Lung (tissue), 16 donors: ENCODE results near the gene TP53I11. TPM values are rescaled to one million over a fixed set of nuclear protein-coding genes. Genes with fewer than 3 reads are reported as not detected.

Experiments
- ATAC-seq: fragments of 200-7000 bp; cut with Tn5 transposase; one replicate; pipeline ENCODE4 v1.9.1; 2020; ENCODE audit warnings: moderate number of reproducible peaks; ENCODE audit not compliant: insufficient read depth, low FRiP score
- DNase-seq, 3 donors: peaks; one replicate each; pipeline ENCODE4 v3.0.0-alpha.2; 2013 to 2017
- H3K27ac ChIP-seq, 2 donors: one replicate each; pipeline ENCODE4 v1.5.1; 2013; ENCODE audit warnings: mild to moderate bottlenecking in 2 of 2, moderate library complexity in 2 of 2, control low read depth in 1 of 2, inconsistent platforms in 1 of 2, low read depth in 1 of 2, low read length in 1 of 2
- H3K27me3 ChIP-seq, 3 donors: one replicate each; pipeline ENCODE4 v1.5.1; 2013; ENCODE audit warnings: low read length in 2 of 3; ENCODE audit not compliant: control insufficient read depth in 3 of 3, insufficient read depth in 3 of 3
- H3K36me3 ChIP-seq, 4 donors: one replicate each; pipeline ENCODE4 v1.5.1; 2013; ENCODE audit warnings: low read length in 4 of 4, mild to moderate bottlenecking in 1 of 4, moderate library complexity in 1 of 4; ENCODE audit not compliant: control insufficient read depth in 4 of 4, insufficient read depth in 4 of 4
- H3K4me1 ChIP-seq, 5 donors: one replicate each; pipeline ENCODE4 v1.5.1; 2013; ENCODE audit warnings: low read length in 5 of 5, mild to moderate bottlenecking in 2 of 5, moderate library complexity in 1 of 5; ENCODE audit not compliant: control insufficient read depth in 5 of 5, insufficient read depth in 5 of 5
- H3K4me3 ChIP-seq: one replicate; pipeline ENCODE4 v1.5.1; 2013; ENCODE audit warnings: mild to moderate bottlenecking, control low read depth, moderate library complexity
- H3K9ac ChIP-seq, 2 donors: one replicate each; pipeline ENCODE4 v1.5.1; 2013; ENCODE audit warnings: low read length in 2 of 2, control low read depth in 1 of 2; ENCODE audit not compliant: insufficient read depth in 1 of 2
- H3K9me3 ChIP-seq, 4 donors: one replicate each; pipeline ENCODE4 v1.5.1; 2013; ENCODE audit warnings: low read length in 3 of 4, mild to moderate bottlenecking in 1 of 4, moderate library complexity in 1 of 4; ENCODE audit not compliant: control insufficient read depth in 4 of 4, insufficient read depth in 3 of 4
- WGBS, 2 donors: extraction: QIAGEN DNeasy Blood & Tissue Kit; methylation state at CpG; one replicate each; pipeline ENCODE4 v1.1.7; 2013; 5-methylcytosine and 5-hydroxymethylcytosine counted together
- long read RNA-seq, 5 donors: transcript quantifications; one replicate each; lab custom pipeline, GENCODE V29; 2026
- polyA plus RNA-seq, 2 donors: library from polyadenylated mRNA; stranded (reverse); fragments of 200-250 nt; gene quantifications; one replicate each; pipeline ENCODE4 v1.2.1, GENCODE V29; 2013
- total RNA-seq, 2 donors: library from RNA; depleted of rRNA in 1 of 2; stranded (reverse); fragments of >200 nt in 1 of 2; gene quantifications; one replicate each; pipeline ENCODE4 v1.2.1, GENCODE V29; 2014 to 2021
- TF ChIP-seq, protein P1 (sequence below): IDR thresholded peaks from 2 replicates; pipeline ENCODE4 v1.5.1; 2012; ENCODE audit warnings: mild to moderate bottlenecking; ENCODE audit errors: control extremely low read depth, extremely low read depth
- donor health status: control.
- donor health status: control.
- donor health status: Bipolar disorder and iron deficiency.
- donor health status: healthy.
- donor health status: DM: yes; HTN: yes; CAD: no.

TP53I11 gene
- total RNA-seq (100 to 1,000 TPM in 1 of 2 donors, 10 to 100 TPM in 1; 51.2 to 134 TPM), polyA plus RNA-seq (10 to 100 TPM; 64.9 to 79.0 TPM)
- long read RNA-seq, donor 1, transcript TP53I11-208 (7 exons, 2,647 nt) = major isoform, 13 of 56 reads
- long read RNA-seq, donor 1, partial matches to known transcripts = 21 of 56 reads
- long read RNA-seq, donor 1, other reads (novel, unspliced or antisense) = 19 of 56 reads
- long read RNA-seq, donor 2, partial matches to known transcripts = 0 of 4 reads
- long read RNA-seq, donor 2, other reads (novel, unspliced or antisense) = 0 of 4 reads
- long read RNA-seq, donor 3, partial matches to known transcripts = 25 of 35 reads
- long read RNA-seq, donor 3, other reads (novel, unspliced or antisense) = 5 of 35 reads
- long read RNA-seq, donor 4, transcript TP53I11-208 (7 exons, 2,647 nt) = major isoform, 7 of 8 reads
- long read RNA-seq, donor 4, partial matches to known transcripts = 0 of 8 reads
- long read RNA-seq, donor 4, other reads (novel, unspliced or antisense) = 0 of 8 reads
- long read RNA-seq, donor 5, transcript TP53I11-208 (7 exons, 2,647 nt) = major isoform, 13 of 79 reads
- long read RNA-seq, donor 5, partial matches to known transcripts = 41 of 79 reads
- long read RNA-seq, donor 5, other reads (novel, unspliced or antisense) = 17 of 79 reads

- H3K9ac ChIP-seq = peak within 1 kb of the TSS; percentile 60 to 72
- peaks cover 0 to 24% (median 5%) of the 10 kb centered on the region in 5 donors for H3K4me1 ChIP-seq
- TF ChIP-seq, protein P1, sequence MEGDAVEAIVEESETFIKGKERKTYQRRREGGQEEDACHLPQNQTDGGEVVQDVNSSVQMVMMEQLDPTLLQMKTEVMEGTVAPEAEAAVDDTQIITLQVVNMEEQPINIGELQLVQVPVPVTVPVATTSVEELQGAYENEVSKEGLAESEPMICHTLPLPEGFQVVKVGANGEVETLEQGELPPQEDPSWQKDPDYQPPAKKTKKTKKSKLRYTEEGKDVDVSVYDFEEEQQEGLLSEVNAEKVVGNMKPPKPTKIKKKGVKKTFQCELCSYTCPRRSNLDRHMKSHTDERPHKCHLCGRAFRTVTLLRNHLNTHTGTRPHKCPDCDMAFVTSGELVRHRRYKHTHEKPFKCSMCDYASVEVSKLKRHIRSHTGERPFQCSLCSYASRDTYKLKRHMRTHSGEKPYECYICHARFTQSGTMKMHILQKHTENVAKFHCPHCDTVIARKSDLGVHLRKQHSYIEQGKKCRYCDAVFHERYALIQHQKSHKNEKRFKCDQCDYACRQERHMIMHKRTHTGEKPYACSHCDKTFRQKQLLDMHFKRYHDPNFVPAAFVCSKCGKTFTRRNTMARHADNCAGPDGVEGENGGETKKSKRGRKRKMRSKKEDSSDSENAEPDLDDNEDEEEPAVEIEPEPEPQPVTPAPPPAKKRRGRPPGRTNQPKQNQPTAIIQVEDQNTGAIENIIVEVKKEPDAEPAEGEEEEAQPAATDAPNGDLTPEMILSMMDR = no peak
- H3K4me3 ChIP-seq = peak within 1 kb of the TSS; percentile 78
- H3K9me3 ChIP-seq = no peaks in the 10 kb centered on the region
- WGBS, 2 donors = 8 to 19% methylated on average over 38 to 83 of the region's 83 CpGs
- no peaks in the 10 kb centered on the region for H3K27me3 ChIP-seq
- ATAC-seq = peak; percentile 91
- DNase-seq = peak; percentile 69 to 88 (median 83)
- H3K36me3 ChIP-seq = peaks cover 0 to 9% (median 0%) of the 10 kb centered on the region in 4 donors
- peak within 1 kb of the TSS; percentile 71 to 76 for H3K27ac ChIP-seq
Observed at GRCh38 chr11:44950625-44951476, at the start of gene TP53I11. TP53I11 (minus strand) TSS chr11:44950883; CDS start chr11:44938335, 12,548 bp downstream.

GRCh38 chr11:44999068-44999467 lies 48.4 kb upstream of the TP53I11 start:
- no peaks in the 10 kb centered on the region for H3K36me3 ChIP-seq
- DNase-seq = no peak
- ATAC-seq = no peak

DNA sequence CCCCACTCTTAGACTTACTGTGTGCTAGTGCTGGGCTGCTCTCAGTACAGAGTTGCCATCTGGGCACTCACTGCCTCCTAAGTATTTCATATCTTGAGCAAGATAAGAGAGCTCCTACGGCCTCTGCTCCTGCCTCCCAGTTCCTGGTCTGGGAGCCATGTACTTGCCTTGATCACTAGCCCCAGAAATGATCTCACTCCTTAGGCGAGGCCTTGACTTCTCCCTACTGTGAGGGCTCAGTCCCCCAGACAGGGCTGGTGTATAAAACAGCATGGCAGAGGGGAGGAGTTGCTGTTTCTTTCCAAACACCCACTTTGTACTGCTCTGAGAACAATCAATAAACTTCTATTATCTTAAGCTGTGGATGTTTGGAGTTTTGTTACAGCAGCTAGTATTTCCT lies 47.4 kb upstream of the TP53I11 start:
- Histone ChIP-seq H3K9me3 (no peaks in the 10 kb centered on the region), H3K36me3 (no peaks in the 10 kb centered on the region), H3K9ac (no peak overlapping the region), H3K4me3 (no peak overlapping the region), H3K27me3 (peaks cover 0 to 3% (median 0%) of the 10 kb centered on the region in 3 donors), H3K4me1 (no peaks in the 10 kb centered on the region), H3K27ac (no peak overlapping the region)
- TF ChIP-seq, protein P1 = no peak
- ATAC-seq (no peak), DNase-seq (no peak)
- WGBS, 2 donors = 74 to 83% methylated on average over 2 of the region's 2 CpGs

More at GRCh38 chr11:44999068-44999467, 48.4 kb upstream of the TP53I11 start:
- Histone ChIP-seq H3K9ac (no peak overlapping the region), H3K27ac (no peak overlapping the region), H3K27me3 (peaks cover 0 to 3% (median 0%) of the 10 kb centered on the region in 3 donors), H3K4me3 (no peak overlapping the region), H3K9me3 (no peaks in the 10 kb centered on the region), H3K4me1 (no peaks in the 10 kb centered on the region)
- WGBS, 2 donors = 98 to 99% methylated on average over 2 of the region's 2 CpGs
- TF ChIP-seq, protein P1 = no peak
